GM18499 (cell line): ENCODE data around the gene ADAMTS2.

Experiments
- ATAC-seq: cut with Tn5 transposase; IDR thresholded peaks from one replicate; pipeline ENCODE4 v1.9.1; 2021; ENCODE audit warnings: moderate number of reproducible peaks; ENCODE audit not compliant: insufficient read depth, unreplicated experiment

ADAMTS2 gene

GRCh38 chr5:179345183-179345432 is 153 bp downstream of the ADAMTS2 start:
- no peak for ATAC-seq

GRCh38 chr5:179344431-179345182 is 654 bp downstream of the ADAMTS2 start:
- no peak for ATAC-seq

GRCh38 chr5:179343719-179344430 is 1.4 kb downstream of the ADAMTS2 start:
- no peak for ATAC-seq

- no peak for ATAC-seq
These were observed 2.1 kb downstream of the ADAMTS2 start for GRCh38 chr5:179343021-179343718.

GRCh38 chr5:179342577-179342976 is 2.7 kb downstream of the ADAMTS2 start:
- ATAC-seq, result no peak

- ATAC-seq, result no peak
These were observed 4.8 kb downstream of the ADAMTS2 start for GRCh38 chr5:179340465-179340864.

- ATAC-seq, result no peak
These were observed 5.3 kb downstream of the ADAMTS2 start for GRCh38 chr5:179339996-179340395.

GRCh38 chr5:179339081-179339480 is 6.2 kb downstream of the ADAMTS2 start:
- ATAC-seq, result no peak

- ATAC-seq, result no peak
These were observed 7.2 kb downstream of the ADAMTS2 start for GRCh38 chr5:179337796-179338676.

- no peak for ATAC-seq
These were observed 8.1 kb downstream of the ADAMTS2 start for GRCh38 chr5:179336871-179337795.

GRCh38 chr5:179336126-179336870 is 9.0 kb downstream of the ADAMTS2 start:
- ATAC-seq, result no peak

- no peak for ATAC-seq
These were observed 11.2 kb downstream of the ADAMTS2 start for GRCh38 chr5:179333796-179334761.

GRCh38 chr5:179332741-179333290 is 12.4 kb downstream of the ADAMTS2 start:
- no peak for ATAC-seq

- ATAC-seq, result no peak
These were observed 13.5 kb downstream of the ADAMTS2 start for GRCh38 chr5:179331591-179332375.

- no peak for ATAC-seq
These were observed 14.9 kb downstream of the ADAMTS2 start for GRCh38 chr5:179330186-179330900.

- ATAC-seq, result no peak
These were observed 17.0 kb downstream of the ADAMTS2 start for GRCh38 chr5:179328291-179328690.
